Smooth muscle cell (in vitro differentiated cells): Measurements from ENCODE around the gene OR6B1. TPM values are rescaled to one million over a fixed set of nuclear protein-coding genes. Genes with fewer than 3 reads are reported as not detected.

Source experiments
- DNase-seq: peaks from one replicate; lab custom pipeline; 2025; ENCODE audit not compliant: unreplicated experiment; lab: John Stamatoyannopoulos, UW
- H2AFZ ChIP-seq: fragments of 200-600 bp; sonication (generic); 2 replicates; pipeline ENCODE4 v1.6.0; 2016; ENCODE audit warnings: antibody characterized with exemption, low read depth, mild to moderate bottlenecking
- H3F3A ChIP-seq: fragments of 200-600 bp; sonication (generic); 2 replicates; pipeline ENCODE4 v1.6.0; 2017; ENCODE audit warnings: antibody characterized with exemption, low read depth
- H3K27ac ChIP-seq: fragments of 200-600 bp; sonication (generic); 2 replicates; pipeline ENCODE4 v1.5.1; 2016; ENCODE audit warnings: low read depth, mild to moderate bottlenecking
- H3K27me3 ChIP-seq: fragments of 200-600 bp; sonication (generic); 2 replicates; pipeline ENCODE4 v1.6.1; 2016; ENCODE audit warnings: low read depth, mild to moderate bottlenecking
- H3K36me3 ChIP-seq: fragments of 200-600 bp; sonication (generic); 2 replicates; pipeline ENCODE4 v1.5.1; 2016; ENCODE audit warnings: low read depth
- H3K4me1 ChIP-seq: fragments of 200-600 bp; sonication (generic); 2 replicates; pipeline ENCODE4 v1.5.1; 2016; ENCODE audit warnings: low read depth
- H3K4me2 ChIP-seq: fragments of 200-600 bp; sonication (generic); 2 replicates; pipeline ENCODE4 v1.6.0; 2016; ENCODE audit warnings: mild to moderate bottlenecking
- H3K4me3 ChIP-seq: fragments of 200-600 bp; sonication (generic); 2 replicates; pipeline ENCODE4 v1.5.1; 2016; ENCODE audit warnings: mild to moderate bottlenecking
- H3K79me2 ChIP-seq: fragments of 200-600 bp; sonication (generic); 2 replicates; pipeline ENCODE4 v1.6.0; 2016; ENCODE audit warnings: low read depth, mild to moderate bottlenecking
- H3K9ac ChIP-seq: fragments of 200-600 bp; sonication (generic); 2 replicates; pipeline ENCODE4 v1.6.0; 2016; ENCODE audit warnings: low read depth
- H3K9me3 ChIP-seq: fragments of 200-600 bp; sonication (generic); replicated peaks from 2 replicates; pipeline ENCODE4 v1.5.1; 2016; ENCODE audit warnings: low read depth
- H4K20me1 ChIP-seq: fragments of 200-600 bp; sonication (generic); 2 replicates; pipeline ENCODE4 v1.6.0; 2016; ENCODE audit warnings: low read depth
- CTCF ChIP-seq: fragments of 200-600 bp; sonication (generic); IDR thresholded peaks from 2 replicates; pipeline ENCODE4 v1.5.1; 2017; ENCODE audit warnings: borderline replicate concordance, mild to moderate bottlenecking, antibody characterized with exemption; ENCODE audit not compliant: insufficient read depth, poor library complexity, severe bottlenecking
- WGBS: methylation state at CpG from one replicate; pipeline ENCODE4 v1.1.7; 2016; ENCODE audit warnings: low lambda C conversion rate; 5-methylcytosine and 5-hydroxymethylcytosine counted together
- polyA plus RNA-seq: library from polyadenylated mRNA; unstranded; fragments of >200 nt; fragmentation: Nextera tagmentation; extraction: Ambion mirVana; gene quantifications from 2 replicates; pipeline ENCODE4 v1.2.1, GENCODE V29; 2016
- total RNA-seq: library from RNA; depleted of rRNA; stranded (reverse); fragments of >200 nt; gene quantifications from 2 replicates; pipeline ENCODE4 v1.2.3, GENCODE V29; 2014

The OR6B1 gene
- not detected in 2 replicates for total RNA-seq
- not detected in 2 replicates for polyA plus RNA-seq

GRCh38 chr7:144000020-144000419 is at the start of gene OR6B1:
TSS of gene OR6B1 (plus strand) at chr7:144000320. CDS start at chr7:144003997, 3,677 bp downstream.
- Histone ChIP-seq H4K20me1 (no peaks in the 10 kb centered on the region), H3K4me2 (no peak within 1 kb of the TSS), H3K9me3 (no peaks in the 10 kb centered on the region), H3K27me3 (no peaks in the 10 kb centered on the region), H2AFZ (no peak within 1 kb of the TSS), H3K36me3 (no peaks in the 10 kb centered on the region), H3K4me3 (no peak within 1 kb of the TSS), H3K79me2 (no peaks in the 10 kb centered on the region), H3K9ac (no peak within 1 kb of the TSS), H3F3A (no peaks in the 10 kb centered on the region), H3K27ac (no peak within 1 kb of the TSS), H3K4me1 (no peaks in the 10 kb centered on the region)
- no peak for TF ChIP-seq CTCF
- no peak for DNase-seq
- 84% methylated on average over 4 of the region's 4 CpGs for WGBS

- no peaks in the 10 kb centered on the region for H3F3A ChIP-seq
- 93% methylated on average over 3 of the region's 3 CpGs for WGBS
- H3K79me2 ChIP-seq, result no peaks in the 10 kb centered on the region
- no peak overlapping the region for H3K4me3 ChIP-seq
- no peak for TF ChIP-seq CTCF
- H3K9me3 ChIP-seq, result no peaks in the 10 kb centered on the region
- no peak overlapping the region for H2AFZ ChIP-seq
- no peaks in the 10 kb centered on the region for H3K4me1 ChIP-seq
- no peak for DNase-seq
- no peak overlapping the region for H3K9ac ChIP-seq
- no peaks in the 10 kb centered on the region for H4K20me1 ChIP-seq
- no peak overlapping the region for H3K27ac ChIP-seq
- H3K36me3 ChIP-seq, result no peaks in the 10 kb centered on the region
- no peak overlapping the region for H3K4me2 ChIP-seq
- H3K27me3 ChIP-seq, result no peaks in the 10 kb centered on the region
Measured at GRCh38 chr7:143953421-143953820, 46.7 kb upstream of the OR6B1 start.

GRCh38 chr7:143954135-143954534 is 46.0 kb upstream of the OR6B1 start:
- H3K9ac ChIP-seq, result no peak overlapping the region
- H3K79me2 ChIP-seq, result no peaks in the 10 kb centered on the region
- H3F3A ChIP-seq, result no peaks in the 10 kb centered on the region
- TF ChIP-seq CTCF, result no peak
- H3K4me1 ChIP-seq, result no peaks in the 10 kb centered on the region
- H3K27ac ChIP-seq, result no peak overlapping the region
- H3K4me2 ChIP-seq, result no peak overlapping the region
- H3K9me3 ChIP-seq, result no peaks in the 10 kb centered on the region
- H3K4me3 ChIP-seq, result no peak overlapping the region
- H3K27me3 ChIP-seq, result no peaks in the 10 kb centered on the region
- H2AFZ ChIP-seq, result peak overlapping the region; percentile 42
- no peak for DNase-seq
- no peaks in the 10 kb centered on the region for H4K20me1 ChIP-seq
- H3K36me3 ChIP-seq, result no peaks in the 10 kb centered on the region
- WGBS, result 77% methylated on average over 2 of the region's 2 CpGs

GRCh38 chr7:143954544-143954943 is 45.6 kb upstream of the OR6B1 start, which contains the start of gene OR2F1:
TSS of gene OR2F1 (plus strand) at chr7:143954844. CDS start at chr7:143959971, 5,127 bp downstream.
- no peaks in the 10 kb centered on the region for H4K20me1 ChIP-seq
- WGBS, result 81% methylated on average over 3 of the region's 3 CpGs
- no peaks in the 10 kb centered on the region for H3K4me1 ChIP-seq
- H3K79me2 ChIP-seq, result no peaks in the 10 kb centered on the region
- no peak within 1 kb of the TSS for H3K4me3 ChIP-seq
- no peak for TF ChIP-seq CTCF
- no peak for DNase-seq
- H3K27me3 ChIP-seq, result no peaks in the 10 kb centered on the region
- no peak within 1 kb of the TSS for H3K27ac ChIP-seq
- H3K4me2 ChIP-seq, result no peak within 1 kb of the TSS
- H3K36me3 ChIP-seq, result no peaks in the 10 kb centered on the region
- no peaks in the 10 kb centered on the region for H3F3A ChIP-seq
- no peaks in the 10 kb centered on the region for H3K9me3 ChIP-seq
- H2AFZ ChIP-seq, result peak within 1 kb of the TSS; percentile 42
- no peak within 1 kb of the TSS for H3K9ac ChIP-seq
